ENCODE data around the gene NDUFS6. TPM values are rescaled to one million over a fixed set of nuclear protein-coding genes. Genes with fewer than 3 reads are reported as not detected.

NDUFS6 gene
- total and polyA plus RNA-seq, 2 of the 4 experiments (the other 2 are of a cell fraction) = 10.4 to 69.0 TPM

DNA sequence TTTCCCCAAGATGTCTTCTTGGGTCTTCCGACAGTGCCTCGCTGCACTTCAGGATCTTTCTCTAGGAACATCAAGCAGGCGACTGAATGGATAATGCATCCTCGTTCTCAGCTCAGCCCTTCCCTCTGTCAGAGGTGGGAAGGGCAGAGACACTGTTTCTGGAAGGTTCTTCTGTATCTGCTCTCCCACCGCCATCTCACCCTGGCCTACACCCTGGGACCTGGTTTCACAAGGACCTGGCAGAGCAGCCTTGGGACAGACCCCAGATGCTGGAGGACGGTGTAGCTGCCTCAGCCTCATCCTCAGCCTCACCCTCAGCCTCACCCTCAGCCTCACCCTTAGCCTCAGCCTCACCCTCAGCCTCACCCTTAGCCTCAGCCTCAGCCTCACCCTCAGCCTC lies 20.1 kb upstream of the NDUFS6 start:
- no peak overlapping the region for H2BK15ac ChIP-seq (ENCODE audit: low read depth, low read length)
- no peak overlapping the region for H2BK5ac ChIP-seq (ENCODE audit: low read depth, low read length, poor library complexity, severe bottlenecking)
- WGBS, 2 experiments (ENCODE audit: extremely low coverage in 2 of 2, insufficient read length in 1 of 2) = 86% methylated on average over 2 of the region's 6 CpGs; no CpG with 5 or more reads in 1 of the 2 experiments
- TF ChIP-seq CEBPB (IDR thresholded peaks at IDR 0.05; ENCODE audit: low read depth, low read length) = no peak
- no peak for TF ChIP-seq RAD21 (IDR thresholded peaks at IDR 0.05; ENCODE audit: low read length)
- TF ChIP-seq, protein P1, sequence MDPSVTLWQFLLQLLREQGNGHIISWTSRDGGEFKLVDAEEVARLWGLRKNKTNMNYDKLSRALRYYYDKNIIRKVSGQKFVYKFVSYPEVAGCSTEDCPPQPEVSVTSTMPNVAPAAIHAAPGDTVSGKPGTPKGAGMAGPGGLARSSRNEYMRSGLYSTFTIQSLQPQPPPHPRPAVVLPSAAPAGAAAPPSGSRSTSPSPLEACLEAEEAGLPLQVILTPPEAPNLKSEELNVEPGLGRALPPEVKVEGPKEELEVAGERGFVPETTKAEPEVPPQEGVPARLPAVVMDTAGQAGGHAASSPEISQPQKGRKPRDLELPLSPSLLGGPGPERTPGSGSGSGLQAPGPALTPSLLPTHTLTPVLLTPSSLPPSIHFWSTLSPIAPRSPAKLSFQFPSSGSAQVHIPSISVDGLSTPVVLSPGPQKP (IDR thresholded peaks at IDR 0.05; ENCODE audit: borderline replicate concordance, low read depth, low read length) = no peak
- no peak for TF ChIP-seq RFX5 (IDR thresholded peaks at IDR 0.05; ENCODE audit: low read depth, low read length)
- TF ChIP-seq POLR2A (IDR thresholded peaks at IDR 0.05; ENCODE audit: low read depth, low read length) = no peak
- TF ChIP-seq CHD1 (IDR thresholded peaks at IDR 0.05; ENCODE audit: low read depth, low read length) = no peak
- TF ChIP-seq, protein P2, sequence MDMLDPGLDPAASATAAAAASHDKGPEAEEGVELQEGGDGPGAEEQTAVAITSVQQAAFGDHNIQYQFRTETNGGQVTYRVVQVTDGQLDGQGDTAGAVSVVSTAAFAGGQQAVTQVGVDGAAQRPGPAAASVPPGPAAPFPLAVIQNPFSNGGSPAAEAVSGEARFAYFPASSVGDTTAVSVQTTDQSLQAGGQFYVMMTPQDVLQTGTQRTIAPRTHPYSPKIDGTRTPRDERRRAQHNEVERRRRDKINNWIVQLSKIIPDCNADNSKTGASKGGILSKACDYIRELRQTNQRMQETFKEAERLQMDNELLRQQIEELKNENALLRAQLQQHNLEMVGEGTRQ (IDR thresholded peaks at IDR 0.05; ENCODE audit: low read depth, low read length) = no peak
- no peak for TF ChIP-seq SMC3 (IDR thresholded peaks at IDR 0.05; ENCODE audit: low read depth, low read length)
- no peak for TF ChIP-seq MAFK (IDR thresholded peaks at IDR 0.05; ENCODE audit: low read depth, low read length)
- no peak for TF ChIP-seq NFE2L2 (IDR thresholded peaks at IDR 0.05; ENCODE audit: low read depth, low read length)
- TF ChIP-seq MAZ (IDR thresholded peaks at IDR 0.05; ENCODE audit: borderline replicate concordance, low read depth, low read length) = no peak
- TF ChIP-seq FOS (IDR thresholded peaks at IDR 0.05; ENCODE audit: low read depth, low read length) = no peak
- no peak for TF ChIP-seq BHLHE40 (IDR thresholded peaks at IDR 0.05; ENCODE audit: low read depth, low read length)
- no peak for TF ChIP-seq RCOR1 (IDR thresholded peaks at IDR 0.05; ENCODE audit: insufficient replicate concordance, low read length)
- no peak for TF ChIP-seq MXI1 (IDR thresholded peaks at IDR 0.05; ENCODE audit: borderline replicate concordance, low read depth, low read length)
- no peak for DNase-seq
- no peaks in the 10 kb centered on the region for H4K20me1 ChIP-seq (ENCODE audit: insufficient read depth, low read length)
- H3K56ac ChIP-seq (ENCODE audit: extremely low read depth, insufficient read depth, low read length) = no peak overlapping the region
- ChIA-PET CTCF (no interaction called here), POLR2A (ENCODE audit: unreplicated experiment) (no interaction called here)
- dilution Hi-C loops (cut with HindIII; ENCODE audit: low sequenced_read_pairs, unreplicated experiment) (no loop called here), intact Hi-C loops (cut with micrococcal nuclease) (no loop called here), in situ Hi-C loops (cut with MboI; ENCODE audit: low sequenced_read_pairs) (loop anchor here (25.0 kb wide), 1 partner anchor 819 kb away; no protein-coding TSS in a partner anchor)
- no peak overlapping the region for H4K8ac ChIP-seq (ENCODE audit: low read depth in 2 of 2, low read length in 2 of 2)
- H4K91ac ChIP-seq (ENCODE audit: insufficient read depth, low read depth, low read length) = no peak overlapping the region
- no peak overlapping the region for H2AK5ac ChIP-seq (ENCODE audit: low read depth, low read length)
- H3K27ac ChIP-seq (ENCODE audit: insufficient read depth, low read length) = no peak overlapping the region
- H3K14ac ChIP-seq (replicated peaks; ENCODE audit: low read depth, low read length) = no peak overlapping the region
- no peaks in the 10 kb centered on the region for H3K36me3 ChIP-seq (ENCODE audit: control insufficient read depth, insufficient read depth, low read length)
- ATAC-seq (ENCODE audit: low read depth) = no peak
- H3K4me1 ChIP-seq (ENCODE audit: control insufficient read depth, insufficient read depth, low read length) = no peaks in the 10 kb centered on the region
- no TSS peak for BruUV-seq (replicated peaks)
- no peak overlapping the region for H2BK120ac ChIP-seq (ENCODE audit: low read depth, low read length)
- H3K79me1 ChIP-seq (ENCODE audit: low read depth in 1 of 2, low read length in 2 of 2) = no peaks in the 10 kb centered on the region
- no peak overlapping the region for H3K18ac ChIP-seq (ENCODE audit: low read depth, low read length)
- no peak overlapping the region for H3K4me2 ChIP-seq (ENCODE audit: low read depth, low read length)
- no peak overlapping the region for H2BK20ac ChIP-seq (ENCODE audit: low read depth, low read length)
- H3K9me1 ChIP-seq (ENCODE audit: insufficient read depth, low read length) = peaks cover 2% of the 10 kb centered on the region; the same call in 1 of the 2 replicates
- no peaks in the 10 kb centered on the region for H3K9me3 ChIP-seq (ENCODE audit: control insufficient read depth, insufficient read depth, low read length)
- no peak overlapping the region for H2AFZ ChIP-seq (replicated peaks; ENCODE audit: low read length, poor library complexity)
- no peak overlapping the region for H3K4ac ChIP-seq (ENCODE audit: low read depth, low read length)
- H3K4me3 ChIP-seq (ENCODE audit: insufficient read depth, low read depth, low read length) = no peak overlapping the region
- H2AK9ac ChIP-seq (replicated peaks; ENCODE audit: low read depth, low read length, poor library complexity) = no peak overlapping the region
- no peak overlapping the region for H3K9ac ChIP-seq (ENCODE audit: low read depth, low read length)
- H3K23ac ChIP-seq (ENCODE audit: low read depth, low read length) = no peak overlapping the region
- no peaks in the 10 kb centered on the region; the same call in 1 of the 2 replicates for H3K27me3 ChIP-seq (ENCODE audit: control insufficient read depth, insufficient read depth, low read length)
- no peak overlapping the region for H4K5ac ChIP-seq (ENCODE audit: low read depth, low read length)

All from IMR-90 (cell line).